K562 (cell line): Measurements from ENCODE around the gene ARID3B. TPM values are rescaled to one million over a fixed set of nuclear protein-coding genes. Genes with fewer than 3 reads are reported as not detected.

ENCODE experiments used
- BDP1 ChIP-seq: IDR thresholded peaks from 3 replicates; pipeline ENCODE4 v1.6.1; 2011; ENCODE audit not compliant: insufficient read length, insufficient read depth
- CLOCK ChIP-seq: fragments of 250-450 bp; sonication (Bioruptor Pico); IDR thresholded peaks from 2 replicates; pipeline ENCODE4 v1.4.0; 2020; ENCODE audit warnings: mild to moderate bottlenecking, moderate library complexity, borderline replicate concordance
- CSDE1 ChIP-seq, 2 experiments: fragments of 450-650 bp; IDR thresholded peaks; 2 replicates each; pipeline ENCODE4 v1.6.1; 2016; ENCODE audit warnings: mild to moderate bottlenecking in 1 of 2
- HSF4 ChIP-seq: fragments of 250-450 bp; sonication (Bioruptor Pico); IDR thresholded peaks from 2 replicates; pipeline ENCODE4 v2.1.2; 2022; ENCODE audit warnings: mild to moderate bottlenecking, moderate library complexity, borderline replicate concordance
- IRF1 ChIP-seq: sonication (generic); formaldehyde crosslinking; IDR thresholded peaks from 2 replicates; pipeline ENCODE4 v1.8.0; 2022; ENCODE audit warnings: missing genetic modification reagents, mild to moderate bottlenecking, borderline replicate concordance
- MTA3 ChIP-seq: fragments of 450-650 bp; formaldehyde crosslinking; IDR thresholded peaks from 2 replicates; pipeline ENCODE4 v1.6.1; 2017; ENCODE audit warnings: mild to moderate bottlenecking, borderline replicate concordance
- PREB ChIP-seq: sonication (generic); formaldehyde crosslinking; IDR thresholded peaks from 2 replicates; pipeline ENCODE4 v1.8.1; 2023; ENCODE audit warnings: mild to moderate bottlenecking, missing genetic modification reagents
- REST ChIP-seq, 2 experiments: fragments of 450-650 bp; formaldehyde crosslinking in 1 of 2; IDR thresholded peaks; 2 replicates each; pipeline versions ENCODE4 v1.4.0 to v1.6.1; 2014 to 2020; ENCODE audit warnings: mild to moderate bottlenecking in 2 of 2, borderline replicate concordance in 1 of 2, low read depth in 1 of 2
- SETDB1 ChIP-seq: IDR thresholded peaks from one replicate; pipeline ENCODE4 v1.6.1; 2012; ENCODE audit warnings: low read length, control low read depth, inconsistent platforms
- SIN3A ChIP-seq, 2 experiments: fragments of 150-350 bp in 1 of 2; IDR thresholded peaks; 2 replicates each; pipeline ENCODE4 v1.6.1; 2011 to 2016; ENCODE audit warnings: borderline replicate concordance in 2 of 2, low read depth in 2 of 2, low read length in 2 of 2, mild to moderate bottlenecking in 2 of 2, moderate library complexity in 2 of 2; ENCODE audit not compliant: control insufficient read depth in 1 of 2
- SRSF7 ChIP-seq: fragments of 200-400 bp; formaldehyde crosslinking; optimal IDR thresholded peaks from 2 replicates; pipeline ENCODE3; 2017; ENCODE audit warnings: mild to moderate bottlenecking, low read depth, low read length
- ZNF23 ChIP-seq: fragments of 250-450 bp; sonication (Bioruptor Pico); IDR thresholded peaks from 2 replicates; pipeline ENCODE4 v1.4.0; 2020; ENCODE audit warnings: mild to moderate bottlenecking
- ZNF324 ChIP-seq: fragments of 250-450 bp; sonication (Bioruptor Pico); IDR thresholded peaks from 2 replicates; pipeline ENCODE4 v1.4.0; 2020; ENCODE audit warnings: mild to moderate bottlenecking
- polyA plus RNA-seq, 8 experiments: library from polyadenylated mRNA; depleted of rRNA in 4 of 8; stranded (reverse) in 5 of 8; unstranded in 3 of 8; fragments of >200 nt; fragmentation: Nextera tagmentation in 2 of 8; fragmentation: Illumina TruSeq in 1 of 8; extraction: Ambion mirVana in 2 of 8; extraction: Trizol in 1 of 8; gene quantifications; 2 replicates each; pipeline versions ENCODE4 v1.2.1 to v1.2.3, GENCODE V29; 2011 to 2014; ENCODE audit warnings: inconsistent platforms in 1 of 8, missing spikeins in 1 of 8
- total RNA-seq, 7 experiments: library from RNA; depleted of rRNA in 6 of 7; stranded (reverse); fragments of >200 nt in 6 of 7; fragmentation: Illumina TruSeq in 2 of 7; extraction: Trizol in 2 of 7; gene quantifications; 2 replicates each; pipeline versions ENCODE4 v1.2.1 to v1.2.3, GENCODE V29; 2011 to 2021; ENCODE audit warnings: low replicate concordance in 1 of 7

Gene ARID3B
- total and polyA plus RNA-seq, 9 of the 15 experiments (the other 6 are each of a cell fraction or from before 2014, with no cell fraction given), result 0.32 to 15.1 (median 7.1) TPM

DNA sequence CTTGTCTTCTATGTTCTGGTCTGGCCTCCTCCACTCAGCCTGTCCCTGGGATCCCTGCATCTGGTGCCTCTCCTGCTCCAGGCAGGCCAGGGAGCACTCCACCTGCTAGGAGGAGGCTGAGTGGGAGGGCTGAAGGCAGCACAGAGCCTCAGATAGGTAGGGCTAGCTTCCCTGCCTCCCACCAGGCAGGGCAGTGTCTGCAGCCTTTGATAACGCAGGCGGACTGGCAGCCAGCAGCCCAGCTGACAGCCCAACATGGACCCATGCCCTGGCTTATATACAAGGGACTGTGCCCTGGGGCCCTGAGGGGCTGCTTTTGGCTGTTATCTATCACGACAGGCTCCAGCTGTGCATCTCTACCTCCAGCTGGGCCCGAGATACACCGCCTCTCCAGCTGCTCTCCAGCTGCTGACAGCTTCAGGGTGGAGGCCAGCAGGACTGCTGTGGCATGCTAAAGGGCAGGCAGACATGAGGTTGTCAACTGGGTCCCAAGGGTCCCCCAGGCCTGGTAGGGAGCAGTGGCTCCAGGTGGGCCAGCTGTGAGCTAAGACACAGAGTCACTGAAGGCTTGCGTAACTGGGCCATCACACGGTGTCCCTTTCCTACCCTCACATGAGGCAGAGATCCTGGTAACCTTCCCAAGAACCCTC is 69.4 kb downstream of the ARID3B start (continued):
- TF ChIP-seq MTA3 (peak; percentile 87), SRSF7 (no peak), CSDE1 (IDR thresholded peaks at IDR 0.05) (no peak), ZNF324 (peak; percentile 69), IRF1 (no peak), SETDB1 (no peak), BDP1 (no peak), PREB (CRISPR knock-in tag) (no peak), REST (IDR thresholded peaks at IDR 0.05; ENCODE audit: borderline replicate concordance) (peak; percentile 76), REST (CRISPR knock-in tag; IDR thresholded peaks at IDR 0.05; ENCODE audit: low read depth) (0 out of 2 replicates have a peak, but pooled peaks have one; percentile 70), CLOCK (peak; percentile 67; the same call in 1 of the 2 replicates), HSF4 (CRISPR knock-in tag) (no peak), SIN3A (IDR thresholded peaks at IDR 0.05; ENCODE audit: borderline replicate concordance in 2 of 2, control insufficient read depth in 1 of 2, low read depth in 2 of 2, low read length in 2 of 2) (peak; percentile 90 to 96), ZNF23 (0 out of 2 replicates have a peak, but pooled peaks have one; percentile 13)
